Measurements from ENCODE around the gene PSMA6. TPM values are rescaled to one million over a fixed set of nuclear protein-coding genes. Genes with fewer than 3 reads are reported as not detected.

Gene PSMA6
- total RNA-seq, 4 donors from 2014 or later, result 70.5 to 143 (median 112) TPM

DNA sequence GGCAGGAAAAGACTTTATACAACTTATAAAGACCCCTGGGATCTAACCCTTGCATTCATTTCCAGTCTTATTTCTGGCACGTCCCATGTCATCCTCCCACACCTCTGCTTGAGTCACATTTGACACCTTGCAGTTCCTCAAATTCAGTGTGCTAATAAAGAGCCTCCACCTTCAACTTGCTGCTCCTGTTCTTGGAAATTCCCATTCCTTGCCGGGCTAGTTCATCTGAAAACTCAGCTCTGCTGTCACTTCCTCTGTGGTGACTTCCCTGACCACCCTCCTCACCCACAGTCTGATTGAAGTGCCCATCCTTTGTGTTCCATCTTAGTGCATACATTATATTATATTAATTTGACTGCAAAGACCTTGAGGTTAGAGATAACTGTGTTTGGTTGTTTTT lies 37.4 kb upstream of the PSMA6 start:
- Histone ChIP-seq H3K9me3 (no peaks in the 10 kb centered on the region), H3K4me3 (no peak overlapping the region), H3K27me3 (no peaks in the 10 kb centered on the region), H3K4me1 (no peaks in the 10 kb centered on the region), H3K36me3 (peaks cover 0 to 4% (median 0%) of the 10 kb centered on the region in 4 donors), H3K27ac (replicated peaks in 1 of 4) (no peak overlapping the region)
- 83% methylated on average over 2 of the region's 2 CpGs for WGBS
- DNase-seq (ENCODE audit: extremely low spot score), result no peak
- TF ChIP-seq POLR2AphosphoS5 (IDR thresholded peaks at IDR 0.05), result no peak
- no peak for TF ChIP-seq EP300 (IDR thresholded peaks at IDR 0.05)
- no peak for TF ChIP-seq POLR2A (IDR thresholded peaks at IDR 0.05; ENCODE audit: low read depth)
- TF ChIP-seq, protein P1, sequence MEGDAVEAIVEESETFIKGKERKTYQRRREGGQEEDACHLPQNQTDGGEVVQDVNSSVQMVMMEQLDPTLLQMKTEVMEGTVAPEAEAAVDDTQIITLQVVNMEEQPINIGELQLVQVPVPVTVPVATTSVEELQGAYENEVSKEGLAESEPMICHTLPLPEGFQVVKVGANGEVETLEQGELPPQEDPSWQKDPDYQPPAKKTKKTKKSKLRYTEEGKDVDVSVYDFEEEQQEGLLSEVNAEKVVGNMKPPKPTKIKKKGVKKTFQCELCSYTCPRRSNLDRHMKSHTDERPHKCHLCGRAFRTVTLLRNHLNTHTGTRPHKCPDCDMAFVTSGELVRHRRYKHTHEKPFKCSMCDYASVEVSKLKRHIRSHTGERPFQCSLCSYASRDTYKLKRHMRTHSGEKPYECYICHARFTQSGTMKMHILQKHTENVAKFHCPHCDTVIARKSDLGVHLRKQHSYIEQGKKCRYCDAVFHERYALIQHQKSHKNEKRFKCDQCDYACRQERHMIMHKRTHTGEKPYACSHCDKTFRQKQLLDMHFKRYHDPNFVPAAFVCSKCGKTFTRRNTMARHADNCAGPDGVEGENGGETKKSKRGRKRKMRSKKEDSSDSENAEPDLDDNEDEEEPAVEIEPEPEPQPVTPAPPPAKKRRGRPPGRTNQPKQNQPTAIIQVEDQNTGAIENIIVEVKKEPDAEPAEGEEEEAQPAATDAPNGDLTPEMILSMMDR (IDR thresholded peaks at IDR 0.05), result no peak
- intact Hi-C loops (cut with DNase I), result no loop called here

DNA sequence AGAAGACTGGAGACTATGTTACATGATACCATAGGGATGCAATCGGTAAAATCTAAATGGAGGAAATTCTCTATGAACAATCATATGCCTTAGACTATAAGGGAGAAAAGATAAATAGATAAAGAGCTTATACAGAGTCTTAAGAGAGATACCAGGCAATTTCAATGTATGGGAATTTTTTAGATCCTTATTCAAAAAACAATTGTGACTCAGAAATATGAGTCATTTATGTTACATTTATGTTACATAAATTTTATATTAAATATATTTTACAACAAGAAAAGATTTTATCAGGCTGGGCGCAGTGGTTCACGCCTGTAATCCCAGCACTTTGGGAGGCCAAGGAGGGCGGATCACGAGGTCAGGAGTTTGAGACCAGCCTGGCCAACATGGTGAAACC lies 36.5 kb upstream of the PSMA6 start:
- Histone ChIP-seq H3K27me3 (no peaks in the 10 kb centered on the region), H3K36me3 (peaks cover 0 to 7% (median 0%) of the 10 kb centered on the region in 4 donors), H3K4me1 (no peaks in the 10 kb centered on the region), H3K27ac (replicated peaks in 1 of 4) (no peak overlapping the region), H3K9me3 (no peaks in the 10 kb centered on the region), H3K4me3 (no peak overlapping the region)
- no peak for TF ChIP-seq POLR2AphosphoS5 (IDR thresholded peaks at IDR 0.05)
- TF ChIP-seq, protein P1 (IDR thresholded peaks at IDR 0.05), result no peak
- no peak for TF ChIP-seq EP300 (IDR thresholded peaks at IDR 0.05)
- no peak for TF ChIP-seq POLR2A (IDR thresholded peaks at IDR 0.05; ENCODE audit: low read depth)
- intact Hi-C loops (cut with DNase I), result no loop called here
- 95% methylated on average over 5 of the region's 5 CpGs for WGBS
- DNase-seq (ENCODE audit: extremely low spot score), result no peak

DNA sequence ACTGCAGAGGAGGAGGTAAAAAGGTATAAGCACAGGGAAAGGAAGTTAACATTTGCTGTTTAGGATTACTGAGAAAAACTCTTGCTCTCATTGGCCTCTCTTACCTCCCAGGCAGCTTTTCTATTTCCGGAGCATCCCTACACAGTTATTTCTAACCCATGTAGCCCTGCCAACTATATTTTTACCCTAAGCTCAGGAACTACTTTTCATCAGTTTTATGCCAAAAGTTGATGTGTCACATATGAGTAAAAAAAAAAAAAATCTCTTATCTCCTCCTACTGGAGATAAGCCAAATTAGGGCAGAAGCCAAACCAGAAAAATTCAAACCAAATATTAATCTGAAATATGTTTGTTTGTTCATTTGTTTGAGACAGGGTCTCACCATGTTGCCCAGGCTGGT lies 34.4 kb upstream of the PSMA6 start:
- intact Hi-C loops (cut with DNase I), result no loop called here

DNA sequence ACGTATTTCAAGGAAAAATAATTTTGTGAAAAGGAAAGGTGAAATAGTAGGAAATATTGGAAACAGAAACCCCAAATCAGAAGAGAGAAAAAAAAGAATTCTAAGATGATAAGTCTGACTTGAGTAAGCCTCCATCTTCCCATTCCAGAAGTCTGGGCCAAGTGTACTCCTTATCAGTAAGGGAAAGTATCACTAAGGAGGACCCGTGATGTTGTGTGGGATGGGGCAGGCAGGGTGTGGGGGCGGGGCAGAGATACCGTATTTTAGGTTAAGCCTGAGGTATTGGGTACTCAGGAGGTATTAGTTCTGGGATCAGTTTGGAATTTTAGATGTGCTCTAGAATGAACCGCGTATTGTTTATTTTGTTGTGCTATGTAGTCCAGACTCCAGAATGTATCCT lies 33.8 kb upstream of the PSMA6 start:
- intact Hi-C loops (cut with DNase I), result no loop called here
- Histone ChIP-seq H3K9me3 (no peaks in the 10 kb centered on the region), H3K27ac (replicated peaks in 1 of 4) (no peak overlapping the region), H3K36me3 (peaks cover 0 to 11% (median 0%) of the 10 kb centered on the region in 4 donors), H3K27me3 (no peaks in the 10 kb centered on the region), H3K4me3 (no peak overlapping the region), H3K4me1 (no peaks in the 10 kb centered on the region)
- 90% methylated on average over 6 of the region's 6 CpGs for WGBS
- no peak for DNase-seq (ENCODE audit: extremely low spot score)
- no peak for TF ChIP-seq POLR2AphosphoS5 (IDR thresholded peaks at IDR 0.05)
- TF ChIP-seq, protein P1 (IDR thresholded peaks at IDR 0.05), result no peak
- TF ChIP-seq EP300 (IDR thresholded peaks at IDR 0.05), result no peak
- TF ChIP-seq POLR2A (IDR thresholded peaks at IDR 0.05; ENCODE audit: low read depth), result no peak

More for the DNA sequence above, 34.4 kb upstream of the PSMA6 start:
- H3K4me1 ChIP-seq, result no peaks in the 10 kb centered on the region
- H3K36me3 ChIP-seq, result peaks cover 0 to 11% (median 0%) of the 10 kb centered on the region in 4 donors
- H3K27ac ChIP-seq (replicated peaks in 1 of 4), result no peak overlapping the region
- no peak for DNase-seq (ENCODE audit: extremely low spot score)
- no peaks in the 10 kb centered on the region for H3K9me3 ChIP-seq
- TF ChIP-seq POLR2A (IDR thresholded peaks at IDR 0.05; ENCODE audit: low read depth) (no peak), POLR2AphosphoS5 (IDR thresholded peaks at IDR 0.05) (no peak), EP300 (IDR thresholded peaks at IDR 0.05) (no peak)
- TF ChIP-seq, protein P1 (IDR thresholded peaks at IDR 0.05), result no peak
- WGBS, result 55% methylated on average over 1 of the region's 1 CpG
- no peaks in the 10 kb centered on the region for H3K27me3 ChIP-seq
- H3K4me3 ChIP-seq, result no peak overlapping the region

DNA sequence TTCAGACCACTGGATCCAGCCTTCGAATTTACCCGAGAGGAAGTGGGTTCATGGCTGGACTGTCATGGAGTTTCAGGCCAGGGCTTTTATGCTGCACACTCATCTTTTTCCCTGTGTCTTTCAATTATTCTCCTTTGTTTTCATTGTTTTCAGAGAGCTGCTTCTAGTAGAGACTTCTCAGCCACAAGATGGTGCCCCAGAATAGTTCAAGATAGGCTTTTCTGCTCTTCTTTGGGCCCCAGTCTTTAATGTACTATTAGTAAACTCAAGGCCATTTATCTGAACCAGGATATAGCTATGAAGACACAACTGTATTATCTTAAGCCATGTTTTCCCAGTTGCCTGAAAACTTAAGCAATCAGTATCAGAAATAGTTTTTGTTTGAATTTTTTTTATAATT lies 30.4 kb upstream of the PSMA6 start:
- Histone ChIP-seq H3K27me3 (no peaks in the 10 kb centered on the region), H3K4me1 (no peaks in the 10 kb centered on the region), H3K9me3 (no peaks in the 10 kb centered on the region), H3K4me3 (no peak overlapping the region), H3K36me3 (peaks cover 0 to 8% (median 0%) of the 10 kb centered on the region in 4 donors), H3K27ac (replicated peaks in 1 of 4) (no peak overlapping the region)
- intact Hi-C loops (cut with DNase I), result no loop called here
- WGBS, result 91% methylated on average over 2 of the region's 2 CpGs
- no peak for DNase-seq (ENCODE audit: extremely low spot score)
- TF ChIP-seq, protein P1 (IDR thresholded peaks at IDR 0.05), result peak; percentile 28 to 37 (median 31)
- no peak for TF ChIP-seq POLR2A (IDR thresholded peaks at IDR 0.05; ENCODE audit: low read depth)

All from esophagus muscularis mucosa (tissue), 4 donors.